Neuronal stem cell (in vitro differentiated cells): Measurements from ENCODE around the gene SYNE3.

Source experiments
- DNase-seq: peaks from one replicate; pipeline ENCODE4 v3.0.0-alpha.2; 2013; ENCODE audit warnings: low spot score
- H2AFZ ChIP-seq: one replicate; pipeline ENCODE4 v1.6.1; 2013; ENCODE audit warnings: mild to moderate bottlenecking, low read length, inconsistent platforms
- H2AK5ac ChIP-seq: 2 replicates; pipeline ENCODE4 v1.6.1; 2013; ENCODE audit warnings: low read depth, mild to moderate bottlenecking, inconsistent platforms, low read length, moderate library complexity, mixed read lengths
- H2BK120ac ChIP-seq: 2 replicates; pipeline ENCODE4 v1.6.1; 2013; ENCODE audit warnings: low read depth, mild to moderate bottlenecking, inconsistent platforms, low read length, moderate library complexity, mixed read lengths
- H2BK12ac ChIP-seq: one replicate; pipeline ENCODE4 v1.6.1; 2013; ENCODE audit warnings: low read length, inconsistent platforms
- H2BK15ac ChIP-seq: 2 replicates; pipeline ENCODE4 v1.6.1; 2013; ENCODE audit warnings: mild to moderate bottlenecking, low read length, inconsistent platforms, mixed read lengths
- H2BK5ac ChIP-seq: one replicate; pipeline ENCODE4 v1.6.1; 2013; ENCODE audit warnings: inconsistent platforms, mild to moderate bottlenecking, low read length, moderate library complexity
- H3K14ac ChIP-seq: one replicate; pipeline ENCODE4 v1.6.1; 2013; ENCODE audit warnings: low read length, inconsistent platforms
- H3K18ac ChIP-seq: 2 replicates; pipeline ENCODE4 v1.6.1; 2013; ENCODE audit warnings: low read length, inconsistent platforms
- H3K23ac ChIP-seq: 2 replicates; pipeline ENCODE4 v1.6.1; 2013; ENCODE audit warnings: low read depth, mild to moderate bottlenecking, mixed read lengths, low read length, inconsistent platforms; ENCODE audit not compliant: poor library complexity
- H3K27ac ChIP-seq: replicated peaks from 3 replicates; pipeline ENCODE4 v1.5.1; 2013; ENCODE audit warnings: low read length, inconsistent platforms
- H3K27me3 ChIP-seq, 3 experiments: 2 replicates each; pipeline ENCODE4 v1.6.1; 2013; ENCODE audit warnings: low read length in 3 of 3, mild to moderate bottlenecking in 2 of 3, inconsistent platforms in 1 of 3, low read depth in 1 of 3, mixed read lengths in 1 of 3, moderate library complexity in 1 of 3; ENCODE audit not compliant: control insufficient read depth in 3 of 3, insufficient read depth in 3 of 3
- H3K36me3 ChIP-seq, 2 donors: replicated peaks in 1 of 2; 2 replicates each; pipeline ENCODE4 v1.6.1; 2013; ENCODE audit warnings: low read length in 2 of 2; ENCODE audit not compliant: control insufficient read depth in 2 of 2, insufficient read depth in 2 of 2
- H3K4ac ChIP-seq: 2 replicates; pipeline ENCODE4 v1.6.1; 2013; ENCODE audit warnings: inconsistent platforms, mild to moderate bottlenecking, low read length, moderate library complexity
- H3K4me1 ChIP-seq, 2 donors: 1 replicate in 1 of 2; 2 replicates in 1 of 2; pipeline ENCODE4 v1.6.1; 2013; ENCODE audit warnings: low read length in 2 of 2, low read depth in 1 of 2; ENCODE audit not compliant: control insufficient read depth in 2 of 2, insufficient read depth in 1 of 2
- H3K4me2 ChIP-seq: one replicate; pipeline ENCODE4 v1.6.1; 2013; ENCODE audit warnings: mild to moderate bottlenecking, low read length, inconsistent platforms; ENCODE audit not compliant: insufficient read depth, poor library complexity, severe bottlenecking
- H3K4me3 ChIP-seq, 2 donors: 2 replicates each; pipeline ENCODE4 v1.5.1; 2013; ENCODE audit warnings: low read length in 2 of 2, mild to moderate bottlenecking in 2 of 2, inconsistent platforms in 1 of 2, moderate library complexity in 1 of 2
- H3K79me1 ChIP-seq: one replicate; pipeline ENCODE4 v1.6.1; 2013; ENCODE audit warnings: low read depth, mild to moderate bottlenecking, inconsistent platforms, low read length, moderate library complexity
- H3K9ac ChIP-seq: one replicate; pipeline ENCODE4 v1.6.1; 2013; ENCODE audit warnings: mild to moderate bottlenecking, low read depth, low read length, inconsistent platforms; ENCODE audit not compliant: poor library complexity
- H3K9me3 ChIP-seq, 2 donors: replicated peaks in 1 of 2; 2 replicates each; pipeline versions ENCODE3 to v1.6.1; 2013; ENCODE audit warnings: low read length in 2 of 2, mild to moderate bottlenecking in 2 of 2, inconsistent platforms in 1 of 2, low read depth in 1 of 2, mixed read lengths in 1 of 2, moderate library complexity in 1 of 2; ENCODE audit not compliant: control insufficient read depth in 2 of 2, insufficient read depth in 1 of 2
- H4K8ac ChIP-seq: one replicate; pipeline ENCODE4 v1.6.1; 2013; ENCODE audit warnings: low read depth, mild to moderate bottlenecking, inconsistent platforms, low read length, moderate library complexity
- H4K91ac ChIP-seq: one replicate; pipeline ENCODE4 v1.6.1; 2013; ENCODE audit warnings: low read length, low read depth, mild to moderate bottlenecking, inconsistent platforms; ENCODE audit not compliant: poor library complexity
- WGBS, 2 donors: extraction: QIAGEN DNeasy Blood & Tissue Kit; methylation state at CpG; one replicate each; pipeline ENCODE4 v1.1.7; 2013; ENCODE audit warnings: missing lambda C conversion rate in 2 of 2, mixed read lengths in 1 of 2; ENCODE audit not compliant: insufficient read length in 2 of 2, insufficient replicate concordance in 1 of 2; ENCODE audit errors: extremely low coverage in 2 of 2; 5-methylcytosine and 5-hydroxymethylcytosine counted together

Gene SYNE3

DNA sequence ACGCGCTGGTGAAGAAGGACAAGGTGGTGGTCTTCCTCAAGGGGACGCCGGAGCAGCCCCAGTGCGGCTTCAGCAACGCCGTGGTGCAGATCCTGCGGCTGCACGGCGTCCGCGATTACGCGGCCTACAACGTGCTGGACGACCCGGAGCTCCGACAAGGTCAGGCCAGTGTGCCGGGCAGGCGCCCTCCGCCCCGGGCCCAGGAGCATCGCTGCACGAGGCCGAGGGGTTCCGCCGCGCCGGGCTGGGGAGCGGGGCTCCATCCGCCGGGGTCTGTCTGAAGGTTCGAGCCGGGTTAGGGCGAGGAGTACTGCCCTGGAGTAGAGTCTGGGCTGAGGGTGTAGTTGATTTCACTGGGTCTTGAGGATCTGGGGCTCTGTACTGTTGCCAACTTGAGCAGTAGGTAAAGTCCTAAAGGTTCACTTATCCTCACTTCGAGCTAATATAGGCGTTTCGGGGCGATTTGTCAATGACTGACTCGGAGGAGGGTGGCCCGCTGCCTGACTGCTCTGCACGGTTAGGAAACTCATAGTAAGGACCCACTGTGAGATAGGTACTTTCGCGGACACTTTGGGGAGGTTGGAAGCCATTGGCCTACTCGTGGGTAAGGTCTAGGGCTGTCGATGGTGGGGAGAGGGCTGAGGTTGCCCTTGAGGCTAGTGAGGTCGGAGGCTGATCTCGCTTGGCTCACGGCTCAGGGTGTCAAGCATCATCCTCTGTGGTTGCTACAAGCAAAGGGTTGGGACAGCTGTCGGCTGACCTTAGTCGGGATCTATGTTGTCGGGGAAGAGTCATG is 19.0 kb upstream of the SYNE3 start:
- no peak overlapping the region for H2BK12ac ChIP-seq
- peak overlapping the region; percentile 99 for H3K4me2 ChIP-seq
- H3K4me3 ChIP-seq: peak overlapping the region; percentile 78 to 93
- DNase-seq: no peak
- H4K8ac ChIP-seq: no peak overlapping the region
- no CpG with 5 or more reads among the region's 52 CpGs for WGBS, 2 donors
- H3K36me3 ChIP-seq: peaks cover 2 to 26% of the 10 kb centered on the region in 2 donors
- H3K4me1 ChIP-seq: peaks cover 23 to 33% of the 10 kb centered on the region in 2 donors
- H3K79me1 ChIP-seq: peaks cover 15% of the 10 kb centered on the region
- H3K27ac ChIP-seq: no peak overlapping the region
- peak overlapping the region; percentile 98 for H3K9ac ChIP-seq
- no peaks in the 10 kb centered on the region for H3K27me3 ChIP-seq
- peak overlapping the region; percentile 74 for H3K18ac ChIP-seq
- H2AK5ac ChIP-seq: peak overlapping the region; percentile 60
- H3K9me3 ChIP-seq: no peaks in the 10 kb centered on the region
- peak overlapping the region; percentile 78 for H2AFZ ChIP-seq
- no peak overlapping the region for H2BK120ac ChIP-seq
- H3K4ac ChIP-seq: no peak overlapping the region
- no peak overlapping the region for H2BK5ac ChIP-seq
- no peak overlapping the region for H4K91ac ChIP-seq
- H2BK15ac ChIP-seq: peak overlapping the region; percentile 24
- H3K14ac ChIP-seq: peak overlapping the region; percentile 73
- H3K23ac ChIP-seq: peak overlapping the region; percentile 74

DNA sequence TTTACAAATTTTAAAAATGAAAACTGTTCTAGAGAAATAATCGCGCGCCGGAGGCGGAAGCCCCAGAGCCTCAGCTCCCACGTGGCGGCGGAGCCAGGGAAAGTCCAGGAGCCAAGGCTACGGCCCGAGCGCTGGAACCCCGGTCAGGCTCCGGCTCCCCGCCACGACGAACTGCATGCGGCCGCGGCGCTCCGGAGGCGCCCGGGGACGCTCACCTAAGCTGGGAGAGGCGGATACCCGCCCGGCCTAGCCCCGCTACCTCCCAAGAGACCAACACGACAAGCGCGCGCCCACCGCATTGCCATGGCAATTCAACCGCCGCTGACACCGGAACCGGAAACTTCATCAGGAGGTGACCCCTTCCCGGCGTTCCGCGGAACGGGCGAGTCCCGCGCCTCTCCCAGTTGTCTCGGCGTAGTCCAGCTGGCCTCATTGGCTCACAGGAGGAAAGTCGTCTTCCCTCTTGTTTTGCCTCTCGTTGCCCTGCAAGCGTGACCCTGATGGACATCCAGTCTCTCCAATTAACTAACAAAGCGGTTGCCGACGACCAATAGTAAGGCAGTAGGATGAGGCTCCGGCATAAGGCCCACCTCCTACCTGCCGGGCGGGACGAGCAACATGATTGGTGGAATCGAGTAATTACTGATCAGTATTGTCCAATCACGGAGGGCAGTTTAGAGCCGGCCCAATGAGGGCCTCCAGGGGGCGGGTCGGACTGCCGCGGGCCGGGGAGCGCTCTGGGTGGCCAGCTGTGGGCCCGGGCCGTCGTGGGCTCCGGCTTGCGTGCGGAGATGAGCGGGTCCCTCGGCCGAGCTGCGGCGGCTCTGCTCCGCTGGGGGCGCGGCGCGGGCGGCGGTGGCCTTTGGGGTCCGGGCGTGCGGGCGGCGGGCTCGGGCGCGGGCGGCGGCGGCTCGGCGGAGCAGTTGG is 18.1 kb upstream of the SYNE3 start, which contains the start of gene GLRX5:
TSS of gene GLRX5 (plus strand) at position 752 of the 927 bp plus-strand sequence. CDS start at position 792, 40 bp downstream.
- Histone ChIP-seq H4K91ac (no peak within 1 kb of the TSS), H3K79me1 (peaks cover 12% of the 10 kb centered on the region), H2BK120ac (no peak within 1 kb of the TSS), H3K9me3 (no peaks in the 10 kb centered on the region), H3K4me2 (peak within 1 kb of the TSS; percentile 99), H2BK15ac (peak within 1 kb of the TSS; percentile 24), H2BK12ac (no peak within 1 kb of the TSS), H3K23ac (peak within 1 kb of the TSS; percentile 74), H2AK5ac (peak within 1 kb of the TSS; percentile 60), H3K36me3 (peaks cover 2 to 33% of the 10 kb centered on the region in 2 donors), H3K27me3 (no peaks in the 10 kb centered on the region), H3K4me1 (peaks cover 23 to 33% of the 10 kb centered on the region in 2 donors), H3K27ac (peak within 1 kb of the TSS; percentile 87), H2AFZ (peak within 1 kb of the TSS; percentile 90), H3K14ac (peak within 1 kb of the TSS; percentile 73), H2BK5ac (no peak within 1 kb of the TSS), H3K9ac (peak within 1 kb of the TSS; percentile 98), H3K18ac (peak within 1 kb of the TSS; percentile 74), H3K4me3 (peak within 1 kb of the TSS; percentile 78 to 97), H3K4ac (no peak within 1 kb of the TSS), H4K8ac (no peak within 1 kb of the TSS)
- WGBS, 2 donors: no CpG with 5 or more reads among the region's 97 CpGs
- DNase-seq: peak; percentile 100

DNA sequence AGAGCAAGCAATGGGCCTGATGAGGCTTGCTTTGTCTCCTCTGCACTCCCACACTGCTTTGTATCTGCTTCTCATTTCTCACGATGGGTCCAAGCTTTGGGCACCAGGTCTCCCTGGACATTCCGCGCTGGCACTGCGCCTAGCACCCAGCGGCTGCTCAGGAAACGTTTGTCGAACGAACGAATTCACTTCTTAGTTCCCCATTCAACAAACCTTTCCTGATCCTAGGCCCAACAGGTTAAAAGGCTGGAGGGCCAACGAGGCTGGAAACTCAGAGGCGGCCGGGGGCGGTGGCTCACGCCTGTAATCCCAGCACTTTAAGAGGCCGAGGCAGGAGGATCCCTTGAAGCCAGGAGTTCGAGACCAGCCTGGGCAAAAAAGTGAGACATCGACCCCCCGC is 17.4 kb upstream of the SYNE3 start:
- H3K14ac ChIP-seq: no peak overlapping the region
- H3K4me2 ChIP-seq: peak overlapping the region; percentile 76
- H2BK12ac ChIP-seq: no peak overlapping the region
- H2BK120ac ChIP-seq: no peak overlapping the region
- peaks cover 22 to 33% of the 10 kb centered on the region in 2 donors for H3K4me1 ChIP-seq
- H2BK15ac ChIP-seq: no peak overlapping the region
- no peak overlapping the region for H3K18ac ChIP-seq
- no peak for DNase-seq
- H3K27me3 ChIP-seq: no peaks in the 10 kb centered on the region
- peaks cover 2 to 40% of the 10 kb centered on the region in 2 donors for H3K36me3 ChIP-seq
- H2AK5ac ChIP-seq: no peak overlapping the region
- H4K91ac ChIP-seq: no peak overlapping the region
- peaks cover 12% of the 10 kb centered on the region for H3K79me1 ChIP-seq
- H3K23ac ChIP-seq: no peak overlapping the region
- no peak overlapping the region for H4K8ac ChIP-seq
- H3K27ac ChIP-seq: no peak overlapping the region
- no CpG with 5 or more reads among the region's 18 CpGs for WGBS, 2 donors
- H3K9me3 ChIP-seq: no peaks in the 10 kb centered on the region
- no peak overlapping the region for H3K9ac ChIP-seq
- no peak overlapping the region for H2BK5ac ChIP-seq
- H3K4ac ChIP-seq: no peak overlapping the region
- peak overlapping the region; percentile 78 to 97 for H3K4me3 ChIP-seq
- H2AFZ ChIP-seq: peak overlapping the region; percentile 90
